PFSK-1 (cell line): ENCODE data around the gene SLC37A3.

Experiments
- FOXP2 ChIP-seq: optimal IDR thresholded peaks from 2 replicates; pipeline ENCODE3; 2011; ENCODE audit warnings: borderline replicate concordance, control low read depth, inconsistent platforms; ENCODE audit not compliant: insufficient read depth; ENCODE audit errors: extremely low read length, extremely low read depth
- POLR2AphosphoS5 ChIP-seq: IDR thresholded peaks from 2 replicates; pipeline ENCODE4 v1.6.1; 2012; ENCODE audit warnings: low read depth, mild to moderate bottlenecking, control low read depth, low read length, moderate library complexity
- REST ChIP-seq, 2 experiments: IDR thresholded peaks; 2 replicates each; pipeline versions ENCODE4 v1.6.1 to v1.8.0; 2011 to 2012; ENCODE audit warnings: low read depth in 2 of 2, low read length in 2 of 2, control low read depth in 1 of 2, inconsistent platforms in 1 of 2, mild to moderate bottlenecking in 1 of 2, moderate library complexity in 1 of 2; ENCODE audit not compliant: insufficient read depth in 1 of 2
- SIN3A ChIP-seq: IDR thresholded peaks from 2 replicates; pipeline ENCODE4 v1.6.1; 2012; ENCODE audit warnings: mild to moderate bottlenecking, low read length, moderate library complexity, borderline replicate concordance; ENCODE audit not compliant: insufficient read depth
- TAF1 ChIP-seq: IDR thresholded peaks from 2 replicates; pipeline ENCODE4 v1.6.1; 2012; ENCODE audit warnings: low read length, control low read depth, borderline replicate concordance; ENCODE audit not compliant: insufficient read depth

GRCh38 chr7:140308060-140308459, 90.3 kb downstream of the SLC37A3 start:
- no peak for TF ChIP-seq POLR2AphosphoS5
- no peak for TF ChIP-seq REST (IDR thresholded peaks at IDR 0.05; ENCODE audit: insufficient read depth in 1 of 2, low read depth in 2 of 2, low read length in 2 of 2)
- no peak for TF ChIP-seq SIN3A
- TF ChIP-seq TAF1 = no peak
- no peak for TF ChIP-seq FOXP2
